Putamen (tissue), 1 donor: ENCODE results near the gene CORO2A.
"Not testable (repeated sequence)": the region's sequence is repeated elsewhere in the genome, so short reads cannot be mapped to it uniquely, and the experiment has no call there.

ENCODE experiments used
- DNase-seq: peaks from one replicate; pipeline ENCODE4 v3.0.0-alpha.2; 2016; ENCODE audit warnings: low spot score

CORO2A gene

DNA sequence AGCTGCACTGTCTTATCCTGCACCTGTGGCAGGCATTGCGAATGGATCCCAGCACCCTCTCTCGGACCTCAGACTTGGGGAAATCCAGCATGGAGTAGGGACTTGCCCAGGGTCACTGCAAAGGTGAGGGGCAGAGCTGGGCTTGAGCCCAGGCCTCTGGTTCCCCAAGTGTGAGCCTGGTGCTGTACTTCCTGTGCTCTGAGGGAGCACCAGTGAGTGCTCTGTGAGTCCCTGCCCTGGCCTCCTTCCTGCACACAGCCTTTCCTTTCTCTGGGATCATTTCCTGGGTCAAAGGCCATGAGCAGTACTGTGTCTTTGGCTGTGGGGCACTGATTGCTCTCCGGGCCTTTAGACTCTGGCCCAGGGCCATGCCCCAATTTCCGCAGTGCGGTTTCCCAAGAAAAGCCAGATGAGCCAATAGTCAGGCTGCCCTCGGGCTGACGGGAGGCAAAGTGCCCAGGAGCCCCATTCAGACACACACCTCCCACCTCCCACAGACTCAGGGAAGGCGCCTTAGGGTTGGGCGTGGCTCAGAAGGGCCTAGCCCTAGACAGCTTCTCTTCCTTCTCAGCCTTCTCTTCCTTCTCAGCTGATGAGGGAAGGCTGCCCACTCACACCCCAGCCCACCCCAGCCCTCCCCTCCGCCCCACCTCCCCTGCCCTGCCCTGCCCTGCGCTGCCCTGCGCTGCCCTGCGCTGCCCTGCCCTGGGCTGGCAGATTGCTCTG is 50.1 kb downstream of the CORO2A start:
- no peak for DNase-seq

DNA sequence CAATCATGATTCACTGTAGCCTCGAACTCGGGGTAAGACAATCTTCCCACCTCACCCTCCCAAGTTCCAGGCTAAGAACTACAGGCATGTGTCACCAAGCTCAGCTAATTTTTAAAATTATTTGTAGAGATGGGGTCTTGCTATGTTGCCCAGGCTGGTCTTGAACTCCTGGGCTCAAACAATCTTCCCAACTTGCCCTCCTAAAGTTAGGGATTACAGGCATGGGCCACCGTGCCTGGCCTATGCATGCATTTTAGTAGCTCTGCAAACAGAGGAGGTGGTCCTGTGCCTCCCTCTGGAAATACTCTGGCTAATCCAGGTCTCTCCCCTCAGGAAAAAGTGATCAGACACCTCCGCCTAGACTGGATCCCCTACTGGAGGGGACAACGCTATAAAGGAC is 51.9 kb downstream of the CORO2A start:
- DNase-seq = no peak

DNA sequence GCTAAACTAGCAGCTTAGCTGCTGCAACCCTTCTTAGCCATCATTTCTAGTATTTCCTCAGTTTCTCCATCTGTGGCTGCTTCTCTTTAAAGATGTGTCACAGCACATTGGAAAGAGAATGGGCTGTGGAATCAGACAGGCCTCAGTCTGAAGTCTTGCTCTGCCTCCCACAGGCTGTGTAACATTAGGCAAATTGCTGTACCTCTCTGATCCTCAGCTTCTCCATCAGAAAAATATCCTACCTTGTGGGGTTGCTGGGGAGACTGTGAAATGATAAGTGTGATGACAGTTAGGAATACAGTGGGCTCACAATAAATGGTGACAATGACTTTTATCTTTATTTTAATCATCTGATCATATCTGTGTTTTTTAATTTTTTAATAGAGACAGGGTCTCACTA is 55.9 kb downstream of the CORO2A start:
- DNase-seq = no peak

DNA sequence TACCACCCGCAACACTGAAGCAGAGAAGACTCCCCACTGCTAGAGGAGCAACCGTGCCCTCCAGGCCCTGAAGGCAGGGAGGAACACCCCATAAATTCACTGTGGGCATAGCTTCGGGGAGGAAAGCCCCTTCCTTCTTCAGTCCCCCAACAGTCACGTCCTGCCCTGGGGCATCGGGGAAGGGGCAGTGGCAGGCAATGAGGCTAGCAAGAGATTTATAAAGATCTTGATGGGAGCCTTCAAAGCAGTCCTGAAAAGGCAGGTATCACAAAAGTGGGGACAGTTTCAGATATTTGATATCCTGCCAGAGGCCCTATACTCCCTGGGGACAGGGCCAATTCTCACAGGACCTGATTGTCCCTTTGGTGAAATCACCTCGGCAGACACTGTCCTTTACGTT is 56.5 kb downstream of the CORO2A start:
- no peak for DNase-seq

DNA sequence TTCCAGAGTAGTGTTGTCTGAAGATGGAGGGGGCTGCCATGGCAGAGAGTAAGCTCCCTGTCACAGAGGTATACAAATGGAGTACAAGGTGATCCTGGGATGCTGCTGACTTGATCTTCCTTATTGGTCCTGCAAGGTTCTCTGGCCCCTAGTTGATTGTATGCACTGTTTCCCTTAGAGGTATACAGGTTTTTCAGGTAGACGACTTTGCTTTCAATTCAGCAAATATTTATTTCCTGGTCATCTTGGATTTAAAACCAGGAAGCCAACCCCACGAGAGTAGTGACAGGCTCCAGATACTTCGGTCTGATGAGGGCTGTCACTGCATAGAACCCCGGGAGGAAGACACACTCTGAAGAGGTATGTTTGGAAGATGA is 56.9 kb downstream of the CORO2A start:
- no peak for DNase-seq

DNA sequence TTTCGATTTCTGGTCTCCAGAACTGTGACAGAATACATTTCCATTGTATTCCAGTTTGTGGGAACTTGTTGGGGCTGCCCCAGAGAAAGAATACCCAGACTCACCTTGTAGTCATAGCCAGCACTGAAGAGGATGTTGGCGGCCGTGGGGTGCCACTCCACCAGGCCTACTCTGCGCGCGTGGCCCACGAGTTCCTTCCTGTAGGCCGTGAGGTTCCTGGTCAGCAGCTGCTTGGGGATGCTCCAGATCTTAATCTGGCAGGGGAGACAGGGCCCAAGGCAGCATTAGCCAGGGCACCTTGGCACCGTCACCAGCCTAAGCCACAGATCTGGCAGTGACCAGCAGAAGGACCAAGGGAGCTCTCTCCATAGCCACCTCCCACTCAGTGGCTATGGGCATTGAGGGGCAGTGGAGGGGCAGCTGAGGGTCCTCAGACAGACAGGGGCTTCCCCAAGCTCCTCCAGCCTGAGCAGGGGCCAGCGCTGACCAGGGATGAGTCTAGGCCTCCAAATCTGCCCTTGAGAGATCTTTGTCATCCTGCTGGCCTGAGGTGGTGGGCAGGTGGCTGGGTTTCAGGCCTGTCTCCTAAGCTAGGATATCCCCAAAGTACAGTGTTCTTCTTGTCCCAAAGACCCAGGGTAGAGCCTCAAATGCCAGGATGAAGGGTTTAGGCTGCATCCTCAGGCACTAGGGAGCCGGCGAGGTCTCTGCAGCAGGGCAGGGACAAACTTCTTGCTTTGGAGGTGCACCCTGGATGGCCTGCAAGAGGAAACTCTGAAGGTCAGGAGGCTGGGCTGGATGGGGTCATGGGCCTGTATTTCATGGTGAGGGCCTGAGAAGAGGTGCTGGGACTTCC is 57.5 kb downstream of the CORO2A start:
- no peak for DNase-seq

DNA sequence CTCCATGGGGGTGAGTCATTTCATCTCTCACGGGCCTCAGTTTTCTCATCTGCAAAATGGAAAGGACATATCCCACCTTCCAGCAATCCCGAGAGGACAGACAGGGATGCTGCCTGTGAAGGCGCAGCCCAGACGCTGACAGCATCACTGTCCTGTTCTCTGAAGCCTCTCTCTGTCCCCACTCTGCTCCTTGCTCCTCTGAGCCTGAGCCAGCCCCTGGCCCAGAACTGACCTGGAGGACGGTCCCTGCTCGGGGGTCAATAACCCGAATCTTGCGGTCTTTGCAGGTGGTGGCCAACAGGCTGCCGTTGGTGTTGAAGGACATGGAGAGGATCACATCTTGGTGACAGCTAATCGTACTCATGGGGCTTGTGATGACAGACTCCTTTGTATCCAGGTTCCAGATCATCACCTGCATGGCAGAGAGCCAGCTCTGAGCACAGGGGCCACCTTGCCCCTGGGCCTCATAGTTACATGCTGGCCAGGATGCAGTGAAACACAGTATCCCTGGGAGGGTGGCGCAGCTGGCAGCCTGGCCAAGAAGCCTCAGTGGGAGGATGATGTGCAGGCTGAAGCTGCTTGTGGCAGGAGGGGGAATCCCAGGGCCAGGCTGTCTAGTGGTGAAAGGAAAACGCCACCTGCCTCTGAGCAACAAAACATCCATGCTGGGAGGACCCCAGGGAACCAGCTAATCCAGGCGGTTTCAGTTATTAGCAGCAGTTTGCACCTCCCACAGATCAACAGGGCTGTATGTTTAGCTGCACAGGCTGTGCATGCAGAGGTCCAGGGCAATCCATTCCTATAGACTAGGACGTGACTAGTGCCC is 59.4 kb downstream of the CORO2A start:
- no peak for DNase-seq

DNA sequence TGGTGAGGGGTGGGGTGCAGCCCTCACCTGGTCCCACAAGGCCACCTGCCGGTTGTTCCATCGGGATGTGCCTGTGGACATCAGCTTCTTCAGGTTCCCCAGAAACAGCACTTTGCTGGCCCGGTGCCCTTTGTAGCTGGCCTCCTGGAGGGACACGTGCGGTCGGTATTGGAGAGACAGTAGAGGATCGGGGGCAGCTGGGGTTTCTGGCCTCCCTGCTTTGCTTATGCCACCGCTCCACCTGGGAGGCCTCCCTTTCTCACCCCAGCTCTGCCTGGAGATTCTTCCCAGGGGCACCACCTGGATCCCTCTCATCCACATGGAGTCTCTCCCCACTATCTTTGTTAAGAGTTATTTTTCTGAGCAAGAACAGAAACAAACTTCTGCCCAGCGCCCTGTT is 60.3 kb downstream of the CORO2A start:
- no peak for DNase-seq

DNA sequence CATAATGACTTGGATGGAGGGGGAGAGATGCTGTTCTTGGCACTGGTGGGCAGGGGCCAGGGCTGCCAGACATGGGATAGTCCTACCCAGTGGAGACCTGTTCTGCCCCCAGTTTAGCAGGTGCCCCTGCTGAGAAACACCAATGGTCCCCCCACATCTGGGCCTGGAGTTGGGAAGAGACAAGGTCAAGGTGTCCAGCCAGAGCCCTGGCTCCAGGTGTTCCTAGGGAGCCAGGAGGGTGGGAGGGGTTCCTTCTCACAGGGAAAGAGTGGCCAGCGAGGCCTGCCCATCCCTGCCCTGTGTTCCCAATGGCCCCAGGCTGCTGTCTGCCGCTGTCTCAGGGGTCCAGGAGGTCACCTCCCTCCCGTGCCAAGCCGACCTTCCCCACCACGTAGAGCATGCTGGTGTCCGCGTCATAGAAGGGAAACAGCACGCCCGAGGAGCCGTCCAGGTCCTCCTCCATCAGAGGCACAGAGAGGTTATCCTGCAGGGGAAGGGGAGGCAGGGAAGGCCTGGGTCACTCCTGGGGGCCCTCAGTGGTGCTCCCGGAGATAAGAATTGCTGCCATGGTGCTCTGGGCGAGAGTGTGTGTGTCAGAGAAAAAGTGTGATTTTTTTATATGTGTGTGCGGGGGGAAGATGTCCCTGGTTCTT is 61.7 kb downstream of the CORO2A start:
- no peak for DNase-seq

DNA sequence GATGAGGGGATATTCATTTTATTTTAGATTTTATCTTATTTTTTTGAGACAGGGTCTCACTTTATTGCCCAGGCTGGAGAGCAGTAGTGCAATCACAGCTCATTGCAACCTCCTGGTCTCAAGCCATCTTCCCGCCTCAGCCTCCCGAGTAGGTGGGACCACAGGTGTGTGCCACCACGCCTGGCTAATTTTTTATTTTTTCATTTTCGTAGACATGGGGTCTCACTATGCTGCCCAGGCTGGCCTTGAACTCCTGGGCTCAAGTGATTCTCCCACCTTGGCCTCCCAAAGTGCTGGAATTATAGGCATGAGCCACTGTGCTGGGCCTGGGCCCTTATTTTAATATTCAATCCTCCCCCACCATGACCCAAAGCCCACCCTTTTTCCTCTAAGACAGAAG is 62.4 kb downstream of the CORO2A start:
- DNase-seq = not testable (repeated sequence)

DNA sequence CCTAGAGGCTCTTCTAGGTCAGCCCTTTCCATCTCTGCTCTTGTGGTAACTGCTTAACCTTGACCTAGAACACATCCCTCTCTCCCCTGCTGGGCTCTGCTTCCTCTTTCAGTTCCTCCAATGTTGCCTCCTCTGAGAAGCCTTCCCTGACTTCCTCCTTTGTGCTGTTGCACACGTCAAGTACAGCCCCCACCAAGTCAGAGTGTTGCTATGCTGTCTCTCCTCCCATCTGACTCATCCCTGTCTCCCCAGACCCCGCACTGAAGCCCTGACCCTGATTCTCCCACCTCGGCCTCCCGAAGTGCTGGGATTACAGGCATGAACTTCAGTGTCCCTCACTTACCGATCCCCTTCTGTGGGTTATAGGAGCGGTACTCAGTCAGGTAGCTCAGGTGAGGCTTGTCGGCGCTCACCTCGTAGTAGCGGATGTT is 63.0 kb downstream of the CORO2A start:
- DNase-seq = no peak

DNA sequence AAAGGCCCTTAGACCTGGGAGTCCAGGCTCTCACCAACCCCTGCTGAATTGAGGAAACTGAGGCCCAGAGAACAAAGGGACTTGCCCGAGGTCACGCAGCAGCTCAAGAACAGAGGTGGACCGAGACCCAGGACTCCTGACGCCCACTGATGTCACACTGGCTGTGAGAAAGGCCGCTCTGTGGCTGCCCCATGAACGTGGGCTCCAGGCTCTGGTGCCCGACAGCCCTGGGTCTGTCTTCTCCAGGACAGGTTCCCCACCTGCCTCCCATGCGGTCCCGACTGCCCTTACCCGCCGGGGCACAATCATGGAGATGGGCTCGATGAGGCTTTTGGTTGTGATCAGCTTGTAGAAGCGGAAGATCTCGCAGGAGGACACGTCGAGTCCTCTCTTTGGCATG is 64.1 kb downstream of the CORO2A start:
- DNase-seq = no peak

DNA sequence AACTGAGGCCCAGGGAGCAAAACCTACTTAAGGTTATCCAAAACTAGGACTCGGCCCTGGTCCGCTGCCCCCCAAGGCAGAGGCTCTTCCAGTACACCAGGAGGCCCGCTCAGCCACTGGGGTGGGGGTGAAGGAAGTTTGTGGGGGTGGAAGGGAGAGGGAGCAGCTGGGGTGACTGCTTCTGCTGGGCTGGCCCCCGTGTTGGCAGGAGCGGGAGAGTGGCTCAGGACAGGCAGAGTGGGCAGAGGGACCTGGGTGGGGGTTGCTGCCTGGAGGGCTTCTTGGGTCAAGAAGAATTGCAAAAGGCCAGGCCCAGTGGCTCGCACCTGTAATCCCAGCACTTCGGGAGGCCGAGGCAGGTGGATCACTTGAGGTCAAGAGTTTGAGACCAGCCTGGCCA is 65.2 kb downstream of the CORO2A start:
- no peak for DNase-seq

DNA sequence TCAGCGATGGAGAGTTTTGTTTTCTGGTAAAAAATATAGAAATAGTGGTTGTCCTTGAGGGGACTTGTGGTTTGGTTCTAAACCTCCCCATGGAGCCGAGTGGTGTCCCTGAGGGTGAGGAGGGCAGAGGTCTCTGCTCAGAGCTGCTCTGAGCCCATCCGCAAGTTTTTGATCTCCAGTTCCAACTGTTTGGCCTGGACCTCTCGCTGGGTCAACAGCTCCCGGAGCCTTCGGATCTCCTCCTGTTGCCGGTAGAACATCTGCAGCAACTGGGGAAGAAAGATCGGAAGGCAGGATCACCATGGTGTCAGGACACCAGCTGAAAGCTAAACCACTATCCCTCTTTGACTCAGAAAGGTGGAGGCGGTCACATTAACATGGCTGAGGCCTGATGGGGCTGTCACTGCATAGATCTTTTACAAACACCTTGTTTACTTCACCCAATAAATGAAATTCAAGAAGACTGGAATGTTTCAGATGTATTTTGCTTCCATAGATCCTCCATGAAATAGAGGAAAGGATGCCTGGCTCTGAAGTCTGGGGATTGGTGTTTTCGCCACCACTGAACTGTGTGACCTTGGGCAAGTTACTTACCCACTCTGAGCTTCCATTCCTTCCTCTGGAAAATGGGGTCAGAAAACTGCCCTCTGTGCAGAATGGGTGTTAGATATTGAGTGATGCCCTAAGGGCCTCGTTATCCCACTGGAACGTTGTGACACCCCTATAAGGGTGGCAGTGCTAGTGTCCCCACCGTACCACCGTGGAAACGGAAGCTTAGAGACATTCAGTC is 67.6 kb downstream of the CORO2A start:
- no peak for DNase-seq

DNA sequence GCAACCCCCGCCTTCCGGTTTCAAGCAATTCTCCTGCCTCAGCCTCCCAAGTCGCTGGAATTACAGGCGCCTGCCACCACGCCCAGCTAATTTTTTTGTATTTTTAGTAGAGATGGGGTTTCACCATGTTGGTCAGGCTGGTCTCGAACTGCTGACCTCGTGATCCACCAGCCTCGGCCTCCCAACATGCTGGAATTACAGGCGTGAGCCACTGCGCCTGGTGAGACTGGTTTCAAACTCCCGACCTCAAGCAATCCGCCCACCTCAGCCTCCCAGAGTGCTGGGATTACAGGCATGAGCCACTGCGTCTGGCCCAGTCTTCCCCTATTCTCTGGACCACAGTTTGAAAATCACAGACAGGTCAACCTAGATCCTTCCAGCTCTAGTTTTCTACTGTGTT is 68.3 kb downstream of the CORO2A start:
- not testable (repeated sequence) for DNase-seq

DNA sequence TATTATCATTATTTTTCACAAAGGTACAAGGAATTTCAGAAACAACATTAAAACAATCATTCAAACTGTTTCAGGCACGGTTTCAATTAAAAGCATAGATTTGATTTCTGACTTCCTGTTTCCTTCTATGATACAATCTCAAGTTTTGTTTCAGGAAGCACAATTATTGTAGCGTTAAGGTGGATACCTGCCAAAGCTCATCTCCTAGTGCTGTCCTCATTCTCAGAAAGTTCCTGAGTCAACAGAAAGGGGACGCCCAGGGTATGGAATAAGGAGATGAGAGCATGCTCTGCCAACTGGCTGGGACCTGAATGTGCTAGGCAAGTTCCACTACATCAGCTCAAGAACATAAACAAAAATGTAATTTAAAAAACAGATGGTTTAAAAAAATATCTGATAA is 71.4 kb downstream of the CORO2A start:
- DNase-seq = no peak

DNA sequence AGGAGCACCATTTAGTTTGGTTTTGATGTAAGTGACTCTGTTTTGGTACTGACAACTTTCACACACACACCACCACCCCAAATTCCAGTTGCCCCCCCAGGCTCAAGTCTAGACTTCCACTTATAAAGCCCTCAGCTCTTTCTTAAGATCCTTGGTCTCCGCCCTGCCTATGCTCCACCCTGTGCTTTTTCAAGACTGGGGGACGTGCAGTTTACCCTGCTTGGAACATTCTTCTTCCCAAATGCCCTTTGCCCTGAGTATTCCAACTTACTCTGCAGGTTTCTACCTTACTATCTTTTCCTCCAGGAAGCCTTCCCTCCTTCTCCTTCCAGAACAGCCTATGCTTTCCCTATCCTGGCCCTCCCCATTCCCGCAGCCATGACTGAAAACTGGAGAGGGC is 72.0 kb downstream of the CORO2A start:
- DNase-seq = no peak

DNA sequence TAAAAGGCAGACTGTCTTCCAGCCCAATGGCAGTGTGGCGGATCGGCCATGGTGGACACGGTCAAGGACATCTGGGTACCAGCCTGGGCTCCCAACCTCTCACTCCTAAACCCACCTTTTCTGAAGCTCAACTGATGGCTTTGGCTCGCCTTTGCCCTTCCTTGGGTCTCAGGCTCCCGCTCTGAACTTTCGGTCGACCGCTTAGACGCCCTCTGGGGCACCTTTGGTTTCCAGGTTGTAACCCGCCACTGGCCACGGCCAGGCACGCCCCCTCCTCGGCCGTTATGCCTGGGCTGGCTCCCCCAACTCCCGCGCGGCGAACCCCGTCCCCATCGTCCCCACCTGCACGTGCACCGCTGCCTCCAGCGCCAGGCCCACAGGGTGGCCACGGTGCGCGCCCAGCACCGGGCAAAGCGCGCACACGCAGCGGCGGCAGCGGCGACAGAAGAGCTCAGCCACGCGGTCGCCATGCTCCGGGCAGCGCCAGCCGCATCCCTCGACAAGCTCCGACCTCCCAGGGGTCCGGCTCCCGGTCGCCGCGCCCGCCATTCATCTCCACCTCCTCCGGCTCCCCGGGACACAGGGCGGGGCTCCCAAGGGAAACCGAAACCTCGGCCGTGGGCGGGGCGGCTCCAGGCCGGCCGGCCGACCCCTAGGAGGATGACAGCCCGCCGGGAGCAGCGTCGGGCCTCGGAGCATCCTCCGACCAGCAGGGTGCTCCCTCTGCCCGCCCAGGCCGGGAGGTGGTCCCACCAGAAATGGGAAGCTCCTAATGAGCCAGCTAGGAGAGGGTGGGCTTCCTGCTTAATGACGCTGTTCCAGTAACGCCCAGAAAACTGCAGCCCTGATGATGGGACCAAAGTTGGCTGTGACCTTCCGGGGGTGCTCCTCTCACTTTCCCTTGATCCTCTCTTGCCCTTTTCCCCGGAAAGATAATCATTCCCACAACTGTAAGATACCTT is 73.5 kb downstream of the CORO2A start, which contains the start of gene TRIM14:
Gene TRIM14 (minus strand): TSS at position 583 of the 962 bp plus-strand sequence. CDS start 34 bp downstream, at position 549.
- DNase-seq = no peak

DNA sequence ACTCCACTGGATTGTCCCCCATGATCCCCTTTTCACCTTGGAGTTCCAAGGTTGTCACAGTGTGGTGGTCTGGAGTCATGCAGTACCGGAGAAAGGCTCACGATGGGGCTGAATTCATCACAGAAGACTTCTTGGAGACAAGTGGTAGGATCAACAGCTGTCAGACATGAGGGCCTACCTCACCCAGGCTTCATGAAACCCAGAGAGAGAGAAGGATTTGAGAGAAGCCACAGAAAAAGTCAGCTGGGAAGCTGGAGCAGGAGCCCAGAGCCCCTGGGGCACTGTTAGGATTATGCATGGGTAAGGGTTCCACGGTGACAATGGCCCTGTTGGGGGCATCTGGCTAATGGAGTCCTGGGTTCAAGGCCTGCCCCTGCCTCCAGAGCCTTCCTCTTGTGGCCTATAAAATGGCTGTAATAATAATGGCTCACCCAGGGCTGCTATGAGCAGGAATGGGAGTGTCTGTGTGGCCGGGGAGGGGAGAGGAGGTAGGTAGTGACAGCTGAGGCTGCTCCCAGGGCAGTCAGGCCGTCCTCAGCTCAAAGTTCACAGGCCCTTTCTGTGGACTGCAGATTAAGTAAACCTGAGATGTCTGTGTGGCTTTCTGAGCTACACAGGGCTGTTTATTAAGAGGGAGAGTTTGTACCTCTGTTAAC is 74.3 kb downstream of the CORO2A start:
- no peak for DNase-seq
